ENCODE measurements around the gene HLA-DMA.

The HLA-DMA gene

DNA sequence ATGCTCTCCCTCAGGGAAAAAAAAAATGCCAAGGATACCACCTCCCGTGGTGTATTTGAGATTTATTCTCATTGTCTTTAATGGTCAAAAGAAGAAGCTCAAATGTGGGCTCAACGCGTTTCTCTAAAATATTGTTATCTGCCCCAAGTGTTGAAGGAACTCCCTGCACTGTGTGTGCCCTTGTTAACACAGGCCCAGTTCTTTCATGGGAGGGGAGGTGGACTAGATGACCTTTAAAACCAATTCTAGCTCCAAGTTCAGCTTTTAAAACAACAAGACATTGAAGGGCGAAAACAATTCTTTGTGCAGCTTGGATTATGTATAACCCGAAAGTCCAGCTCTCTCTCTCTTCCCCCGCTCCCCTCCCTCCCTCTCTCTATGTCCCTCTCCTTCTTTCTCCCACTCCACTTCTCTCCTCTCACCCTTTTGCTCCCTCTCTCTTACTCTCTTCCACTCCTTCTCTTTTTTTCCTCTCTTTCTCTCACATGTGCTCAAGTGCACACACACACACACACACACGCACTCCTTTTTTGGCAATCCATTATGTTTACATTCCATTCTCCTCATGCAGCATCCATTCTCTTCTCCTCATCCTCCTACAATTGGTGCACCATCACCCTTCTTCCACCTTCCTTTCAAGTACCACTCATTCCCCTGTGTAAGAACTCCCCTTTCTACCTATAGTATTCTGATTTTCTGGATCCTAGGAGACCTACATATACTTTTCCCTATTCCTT lies 20.6 kb downstream of the HLA-DMA start:
- DNase-seq, result no peak

DNA sequence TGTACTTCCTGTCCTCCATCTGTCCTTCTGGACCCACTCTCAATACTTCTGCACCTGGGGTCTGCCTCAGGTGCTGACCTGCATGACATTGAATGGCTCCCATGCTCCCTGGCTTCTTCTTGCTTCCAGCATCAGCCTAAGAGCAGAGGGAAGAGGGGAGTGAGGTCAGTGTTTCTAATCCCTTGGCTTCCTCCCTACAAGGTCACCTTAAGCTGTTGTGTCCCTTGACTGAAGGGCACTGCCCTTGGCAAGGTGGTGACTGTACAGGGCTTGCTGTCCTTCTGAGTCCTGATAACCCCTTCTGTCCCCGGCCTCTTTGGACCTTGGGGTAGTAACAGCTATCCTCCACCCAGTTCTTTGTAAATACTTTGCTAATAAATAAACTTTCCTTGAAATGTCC lies 21.7 kb downstream of the HLA-DMA start:
- no peak for DNase-seq

DNA sequence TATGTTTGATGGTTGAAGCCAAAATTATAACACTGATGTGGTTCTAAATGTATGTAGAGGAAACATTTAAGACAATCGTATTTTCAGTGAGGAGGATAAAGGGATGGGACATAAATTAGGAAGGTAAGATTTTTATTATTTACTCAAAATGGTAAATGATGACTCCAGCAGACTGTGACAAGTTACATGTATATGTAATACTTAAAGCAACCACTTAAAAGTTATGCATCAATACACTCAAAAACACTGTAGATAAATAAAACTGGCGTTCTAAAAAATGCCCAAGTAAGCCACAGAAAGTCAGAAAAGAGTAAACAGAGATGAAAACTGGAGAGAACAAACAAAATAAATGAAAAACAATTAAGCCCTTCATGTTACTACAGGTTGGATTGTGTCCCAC lies 30.8 kb downstream of the HLA-DMA start:
- no peak for DNase-seq

DNA sequence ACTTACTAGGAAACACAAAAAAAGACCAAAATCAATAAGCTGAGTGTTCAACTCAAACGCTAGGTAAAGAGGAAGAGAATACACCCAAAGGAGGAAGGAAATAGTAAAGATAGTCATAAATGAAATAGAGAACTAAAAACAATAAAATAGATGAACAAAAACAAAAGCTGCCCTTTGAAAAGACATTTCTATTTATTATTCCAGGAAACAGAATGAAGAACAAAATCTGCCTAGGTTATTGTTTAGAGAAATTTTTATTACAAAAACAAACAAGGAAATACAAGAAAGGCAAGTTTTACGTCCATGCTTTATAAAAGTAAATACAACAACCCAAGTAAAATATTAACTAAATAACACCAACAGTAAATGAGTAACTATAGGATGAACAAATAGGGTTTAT lies 32.2 kb downstream of the HLA-DMA start:
- DNase-seq, result no peak

DNA sequence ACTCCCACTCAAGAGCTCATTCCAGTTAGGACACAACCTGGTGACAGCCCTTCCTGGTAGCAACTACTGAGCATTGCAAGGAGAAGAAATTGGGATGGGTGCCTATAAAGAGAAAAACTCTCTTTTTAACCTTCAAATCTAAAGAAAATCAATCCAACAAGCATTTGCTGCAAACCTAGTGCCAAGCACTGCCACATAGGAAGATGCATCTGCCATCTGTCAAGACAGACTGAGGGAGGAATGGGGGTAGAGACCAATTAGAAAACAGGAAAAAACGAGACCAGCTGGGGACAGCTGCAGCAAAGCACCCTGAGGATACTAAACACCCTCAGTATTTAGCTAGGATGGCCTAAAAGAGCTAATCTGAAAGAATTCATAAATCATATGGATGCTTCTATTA lies 39.9 kb downstream of the HLA-DMA start:
- DNase-seq, result no peak

DNA sequence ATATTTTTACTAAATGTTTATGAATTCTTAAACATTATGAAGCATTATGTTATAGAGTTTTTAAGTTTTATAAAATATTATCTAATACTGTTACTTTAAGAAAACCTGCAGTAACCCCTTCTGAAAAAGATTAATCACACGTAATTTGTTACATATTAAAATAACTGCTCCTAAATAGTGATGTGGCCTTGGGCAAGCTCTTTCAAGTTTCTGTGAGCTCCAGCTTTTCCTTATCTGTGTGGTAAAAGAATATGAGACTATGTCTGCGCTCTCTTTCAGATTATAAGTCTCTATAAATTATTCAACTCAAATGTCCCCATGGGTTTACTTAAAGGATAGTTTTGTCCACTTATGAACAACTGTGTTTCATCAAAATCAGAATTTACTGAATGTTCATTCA lies 44.0 kb downstream of the HLA-DMA start:
- DNase-seq, result no peak

DNA sequence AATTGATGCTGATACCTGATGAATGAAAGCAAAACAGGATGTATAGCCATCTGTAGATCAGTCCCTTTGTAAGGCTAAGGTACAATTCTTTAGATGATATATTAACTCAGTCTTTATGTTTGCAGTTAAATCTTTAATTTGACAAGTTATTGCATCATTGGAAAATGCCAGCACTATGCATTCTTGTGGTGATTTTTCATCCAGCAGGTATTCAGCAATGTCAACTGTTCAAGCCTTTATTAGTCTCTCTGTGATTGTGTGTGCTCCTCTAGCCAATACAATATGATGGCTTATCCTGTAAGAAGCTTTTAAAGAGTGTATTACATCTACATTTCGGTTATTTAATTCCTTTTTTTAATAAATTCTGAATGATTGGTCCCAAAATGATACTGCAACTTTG lies 46.4 kb downstream of the HLA-DMA start:
- DNase-seq, result no peak

DNA sequence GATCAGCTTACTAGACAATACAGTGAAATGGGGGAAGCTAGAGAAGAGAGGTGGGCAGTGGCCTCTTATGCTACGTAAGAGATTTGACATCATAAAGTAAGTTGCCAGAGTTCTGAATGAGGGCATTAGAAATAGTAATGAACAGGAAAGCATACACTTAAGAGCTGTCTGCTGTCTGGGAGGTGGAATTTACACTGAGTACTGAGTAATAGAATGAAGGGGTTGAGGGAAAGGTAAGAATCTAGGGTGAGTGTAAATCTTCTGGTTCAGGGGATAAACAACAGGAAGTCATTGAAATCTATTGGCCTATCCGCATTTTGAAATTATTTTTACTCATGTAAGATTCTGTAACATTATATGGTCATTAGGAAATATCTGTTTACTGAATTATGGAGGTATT lies 47.8 kb downstream of the HLA-DMA start:
- DNase-seq, result no peak

DNA sequence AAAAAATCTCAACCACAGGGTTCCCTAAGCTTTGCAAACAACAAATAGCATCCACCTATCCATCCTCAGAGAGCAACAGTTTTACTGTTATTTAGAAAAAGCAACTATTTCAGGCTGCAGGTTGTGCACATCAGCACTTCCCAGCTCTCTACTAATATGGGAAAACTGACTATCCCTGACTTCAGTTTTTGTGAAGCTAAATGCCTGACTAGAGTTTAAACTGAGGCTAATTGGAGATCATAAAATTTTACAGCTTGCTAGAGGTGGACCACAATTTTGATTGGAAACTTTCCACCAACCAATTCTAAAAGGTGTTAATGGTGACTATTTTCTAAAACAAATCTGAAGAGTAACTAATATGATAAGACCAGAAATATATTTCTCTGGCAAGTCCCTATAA lies 48.9 kb downstream of the HLA-DMA start:
- DNase-seq, result no peak

All from NCI-H1417 (cell line).